SH-SY5Y (cell line): ENCODE measurements around the gene PLXNA3.

Experiments used
- GATA2 ChIP-seq: IDR thresholded peaks from 2 replicates; pipeline ENCODE4 v1.6.1; 2011; ENCODE audit warnings: mild to moderate bottlenecking, low read depth, low read length
- GATA3 ChIP-seq: IDR thresholded peaks from 2 replicates; pipeline ENCODE4 v1.6.1; 2011; ENCODE audit warnings: low read depth, mild to moderate bottlenecking, low read length, moderate library complexity

DNA sequence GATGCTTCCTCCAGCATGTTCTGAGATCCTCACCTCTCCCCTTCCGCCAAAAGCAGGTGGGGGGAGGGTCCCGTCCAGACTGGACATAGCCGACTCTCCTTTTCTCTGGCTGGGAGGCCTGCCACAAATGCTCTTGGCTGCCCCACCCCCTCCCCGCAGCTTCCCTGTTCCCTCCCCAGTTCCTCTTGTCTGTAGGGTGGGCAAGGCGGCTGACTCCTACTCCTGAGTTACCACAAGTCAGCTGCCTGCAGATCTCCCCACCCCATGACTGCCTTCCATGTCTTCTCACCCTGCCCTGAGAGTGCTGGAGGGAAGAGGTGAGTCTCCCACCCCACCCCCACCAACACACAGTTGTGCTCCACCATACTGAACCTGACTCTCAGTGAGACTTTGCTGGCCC is 26.7 kb upstream of the PLXNA3 start:
- no peak for TF ChIP-seq GATA2
- TF ChIP-seq GATA3 = no peak
